HCT116 (cell line): ENCODE data around the gene ERICH6B. TPM values are rescaled to one million over a fixed set of nuclear protein-coding genes. Genes with fewer than 3 reads are reported as not detected.

Source experiments
- ATAC-seq: fragments of 200-7000 bp; cut with Tn5 transposase; 2 replicates; pipeline ENCODE4 v1.9.1; 2020; ENCODE audit warnings: mild to moderate bottlenecking, moderate library complexity
- BruUV-seq: library from RNA; stranded (reverse); fragments of 400-500 nt; replicated peaks from 2 replicates; lab custom pipeline; 2021; lab: Mats Ljungman, UMichigan
- CTCF ChIA-PET: fragments of 300-600 bp; sonication (Branson Sonifier 250); formaldehyde crosslinking; loops from one replicate; lab custom pipeline; 2021; ENCODE audit warnings: antibody characterized with exemption; lab: Charles Lee
- POLR2A ChIA-PET: fragments of 300-600, 350-600 bp; sonication (Branson Sonifier 250); formaldehyde crosslinking; loops from one replicate; lab custom pipeline; 2021; ENCODE audit warnings: antibody characterized with exemption; lab: Charles Lee
- RAD21 ChIA-PET, 2 experiments: fragments of 300-600 bp; sonication (Branson Sonifier 250); formaldehyde crosslinking; loops; one replicate each; lab custom pipeline; 2023; ENCODE audit warnings: low total read pairs in 2 of 2; ENCODE audit not compliant: uncharacterized antibody in 2 of 2, unreplicated experiment in 2 of 2, low non-redundant PET in 1 of 2; lab: Charles Lee
- DNase-seq: peaks from one replicate; pipeline ENCODE4 v3.0.0-alpha.2; 2010; ENCODE audit warnings: low read depth, low spot score
- H2AFZ ChIP-seq: fragments of 200-600 bp; shearing (Covaris generic), sonication (generic); 2 replicates; pipeline ENCODE4 v1.6.1; 2017; ENCODE audit warnings: low read depth, mixed run types, mixed read lengths, antibody characterized with exemption, low read length; ENCODE audit not compliant: poor library complexity, severe bottlenecking
- H3K27ac ChIP-seq: 2 replicates; pipeline ENCODE4 v1.5.1; 2012; ENCODE audit warnings: low read depth, low read length
- H3K27me3 ChIP-seq: fragments of 200-600 bp; sonication (generic); 2 replicates; pipeline ENCODE4 v1.6.1; 2016; ENCODE audit warnings: mixed run types, low read length, mixed read lengths; ENCODE audit not compliant: insufficient read depth
- H3K36me3 ChIP-seq, 2 experiments: fragments of 200-500 bp in 1 of 2; fragments of 200-600 bp in 1 of 2; sonication (Bioruptor generic) in 1 of 2; sonication (generic) in 1 of 2; 2 replicates each; pipeline versions ENCODE4 v1.5.1 to v1.6.1; 2014 to 2016; ENCODE audit warnings: low read length in 2 of 2, inconsistent platforms in 1 of 2, mixed read lengths in 1 of 2, mixed run types in 1 of 2; ENCODE audit not compliant: insufficient read depth in 2 of 2, control insufficient read depth in 1 of 2
- H3K4me1 ChIP-seq, 2 experiments: fragments of 200-600 bp in 1 of 2; sonication (generic) in 1 of 2; 2 replicates each; pipeline versions ENCODE4 v1.5.1 to v1.6.1; 2012 to 2017; ENCODE audit warnings: low read length in 2 of 2, inconsistent platforms in 1 of 2, mild to moderate bottlenecking in 1 of 2, mixed read lengths in 1 of 2, mixed run types in 1 of 2, moderate library complexity in 1 of 2; ENCODE audit not compliant: insufficient read depth in 2 of 2, control insufficient read depth in 1 of 2
- H3K4me2 ChIP-seq: fragments of 200-600 bp; sonication (generic); 2 replicates; pipeline ENCODE4 v1.6.1; 2017; ENCODE audit warnings: mixed run types, low read length, mixed read lengths
- H3K4me3 ChIP-seq, 2 experiments: fragments of 200-600 bp in 1 of 2; sonication (generic) in 1 of 2; replicated peaks in 1 of 2; 2 replicates each; pipeline ENCODE4 v1.5.1; 2011 to 2016; ENCODE audit warnings: low read length in 2 of 2, control low read depth in 1 of 2, low read depth in 1 of 2, mild to moderate bottlenecking in 1 of 2, mixed read lengths in 1 of 2, mixed run types in 1 of 2
- H3K79me2 ChIP-seq: fragments of 200-600 bp; sonication (generic); 2 replicates; pipeline ENCODE4 v1.6.1; 2017; ENCODE audit warnings: mild to moderate bottlenecking, mixed run types, low read length, moderate library complexity, mixed read lengths; ENCODE audit not compliant: insufficient read depth
- H3K9ac ChIP-seq: fragments of 200-600 bp; sonication (generic); 2 replicates; pipeline ENCODE4 v1.6.1; 2016; ENCODE audit warnings: low read length, mixed read lengths
- H3K9me2 ChIP-seq: fragments of 200-600 bp; sonication (generic), shearing (Covaris generic); 2 replicates; pipeline ENCODE4 v1.6.1; 2017; ENCODE audit warnings: mixed run types, mild to moderate bottlenecking, moderate library complexity; ENCODE audit not compliant: insufficient read depth
- H3K9me3 ChIP-seq, 2 experiments: fragments of 200-500 bp in 1 of 2; fragments of 200-600 bp in 1 of 2; sonication (Bioruptor generic) in 1 of 2; sonication (generic) in 1 of 2; 2 replicates each; pipeline ENCODE4 v1.6.1; 2014 to 2017; ENCODE audit warnings: low read length in 2 of 2, mixed read lengths in 2 of 2, inconsistent platforms in 1 of 2, low read depth in 1 of 2, mild to moderate bottlenecking in 1 of 2, mixed run types in 1 of 2, moderate library complexity in 1 of 2; ENCODE audit not compliant: control insufficient read depth in 1 of 2, insufficient read depth in 1 of 2
- H4K20me1 ChIP-seq: fragments of 200-600 bp; sonication (generic), shearing (Covaris generic); 2 replicates; pipeline ENCODE4 v1.6.1; 2017; ENCODE audit warnings: mixed run types, mild to moderate bottlenecking, moderate library complexity; ENCODE audit not compliant: insufficient read depth
- CBX3 ChIP-seq: IDR thresholded peaks from 2 replicates; pipeline ENCODE4 v1.6.1; 2012; ENCODE audit warnings: low read depth
- EGR1 ChIP-seq: IDR thresholded peaks from 2 replicates; pipeline ENCODE4 v1.6.1; 2012; ENCODE audit warnings: low read depth
- EZH2 ChIP-seq: fragments of 200-600 bp; sonication (generic); IDR thresholded peaks from 2 replicates; pipeline ENCODE4 v1.6.1; 2017; ENCODE audit warnings: antibody characterized with exemption, mixed run types
- FOSL1 ChIP-seq: IDR thresholded peaks from 2 replicates; pipeline ENCODE4 v1.6.1; 2012; ENCODE audit warnings: low read depth
- RAD21 ChIP-seq: IDR thresholded peaks from 2 replicates; pipeline ENCODE4 v1.6.1; 2012; ENCODE audit warnings: low read depth, mild to moderate bottlenecking
- intact Hi-C: fragments of 100-400 bp; cut with micrococcal nuclease; formaldehyde crosslinking; loops from 2 replicates; pipeline ENCODE4 v1.10.0; 2022
- total RNA-seq: library from RNA; stranded (reverse); gene quantifications from one replicate; pipeline ENCODE4 v1.2.1, GENCODE V29; 2021; ENCODE audit not compliant: unreplicated experiment
- TF ChIP-seq, protein P1 (sequence below), 3 experiments: fragments of 200-600 bp in 1 of 3; sonication (generic) in 1 of 3; IDR thresholded peaks in 2 of 3; conservative IDR thresholded peaks in 1 of 3; 2 replicates each; pipeline ENCODE4 v1.5.1; 2012 to 2017; ENCODE audit warnings: low read depth in 2 of 3, low read length in 2 of 3, antibody characterized with exemption in 1 of 3, borderline replicate concordance in 1 of 3, control low read depth in 1 of 3, mild to moderate bottlenecking in 1 of 3, mixed read lengths in 1 of 3, mixed run types in 1 of 3, moderate library complexity in 1 of 3; ENCODE audit not compliant: insufficient read depth in 1 of 3

Gene ERICH6B
- total RNA-seq, 1 experiment from 2014 or later = not detected

DNA sequence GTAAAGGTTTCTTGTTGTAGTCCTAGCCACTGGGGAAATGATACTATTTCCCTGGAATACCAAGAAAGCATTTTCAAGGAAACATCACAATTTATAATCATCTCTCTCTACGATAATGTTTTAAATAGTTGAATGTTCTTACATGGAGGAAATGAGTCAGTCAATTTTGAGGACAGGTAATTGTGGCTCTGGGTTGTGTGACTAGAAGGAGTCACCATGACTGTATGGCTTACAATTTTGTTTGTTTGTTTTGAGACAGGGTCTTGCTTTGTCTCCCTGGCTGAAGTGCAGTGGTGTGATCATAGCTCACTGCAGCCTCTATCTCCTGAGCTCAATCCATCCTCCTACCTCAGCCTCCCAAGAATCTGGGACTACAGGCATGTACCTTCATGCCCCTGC is 103.4 kb downstream of the ERICH6B start:
- ATAC-seq = no peak

DNA sequence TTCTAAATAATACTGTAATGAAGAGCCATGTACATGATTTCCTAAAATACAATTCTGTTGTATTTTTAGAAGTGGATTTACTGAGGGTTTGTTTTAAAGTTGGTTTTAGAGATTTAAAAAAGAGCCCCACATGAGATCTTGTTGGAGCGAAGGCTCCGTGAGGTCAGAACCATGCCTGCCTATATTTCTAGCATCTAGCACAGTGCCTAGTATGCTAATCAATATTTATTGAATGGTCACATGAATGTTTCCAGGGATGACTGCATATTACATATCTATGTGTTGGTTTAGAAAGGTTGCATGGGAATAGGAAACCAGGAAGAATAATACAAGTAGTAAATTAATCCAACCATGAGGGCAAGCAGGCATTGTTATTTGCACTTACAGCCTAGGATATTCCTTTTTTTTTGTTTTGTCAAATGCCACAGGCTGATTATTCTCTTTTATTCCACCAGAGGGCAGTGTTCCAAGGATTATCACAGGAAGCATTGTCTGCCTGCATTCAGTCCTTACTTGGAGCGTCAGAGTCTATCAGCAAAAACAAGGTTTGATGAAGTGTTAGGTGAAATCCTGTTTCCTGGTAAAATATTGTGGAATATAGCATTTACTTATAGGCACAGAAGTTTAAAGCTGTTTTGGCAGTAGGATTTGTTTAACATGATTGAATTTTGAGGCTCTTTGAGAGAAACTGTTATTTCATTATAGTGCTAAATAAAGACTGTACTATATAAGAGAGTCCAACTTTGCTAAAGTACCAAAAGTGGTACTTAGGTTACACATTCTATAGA is 104.0 kb downstream of the ERICH6B start:
- ATAC-seq (peak; percentile 81), DNase-seq (peak; percentile 43)
- no peak overlapping the region for H2AFZ ChIP-seq
- intact Hi-C loops = loop anchor here (5.0 kb wide), 1 partner anchor 206 kb away; no protein-coding TSS in a partner anchor
- no peak overlapping the region for H3K4me3 ChIP-seq
- no TSS peak for BruUV-seq
- H3K27me3 ChIP-seq = no peaks in the 10 kb centered on the region
- H4K20me1 ChIP-seq = no peaks in the 10 kb centered on the region
- TF ChIP-seq, protein P1, sequence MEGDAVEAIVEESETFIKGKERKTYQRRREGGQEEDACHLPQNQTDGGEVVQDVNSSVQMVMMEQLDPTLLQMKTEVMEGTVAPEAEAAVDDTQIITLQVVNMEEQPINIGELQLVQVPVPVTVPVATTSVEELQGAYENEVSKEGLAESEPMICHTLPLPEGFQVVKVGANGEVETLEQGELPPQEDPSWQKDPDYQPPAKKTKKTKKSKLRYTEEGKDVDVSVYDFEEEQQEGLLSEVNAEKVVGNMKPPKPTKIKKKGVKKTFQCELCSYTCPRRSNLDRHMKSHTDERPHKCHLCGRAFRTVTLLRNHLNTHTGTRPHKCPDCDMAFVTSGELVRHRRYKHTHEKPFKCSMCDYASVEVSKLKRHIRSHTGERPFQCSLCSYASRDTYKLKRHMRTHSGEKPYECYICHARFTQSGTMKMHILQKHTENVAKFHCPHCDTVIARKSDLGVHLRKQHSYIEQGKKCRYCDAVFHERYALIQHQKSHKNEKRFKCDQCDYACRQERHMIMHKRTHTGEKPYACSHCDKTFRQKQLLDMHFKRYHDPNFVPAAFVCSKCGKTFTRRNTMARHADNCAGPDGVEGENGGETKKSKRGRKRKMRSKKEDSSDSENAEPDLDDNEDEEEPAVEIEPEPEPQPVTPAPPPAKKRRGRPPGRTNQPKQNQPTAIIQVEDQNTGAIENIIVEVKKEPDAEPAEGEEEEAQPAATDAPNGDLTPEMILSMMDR (IDR thresholded peaks at IDR 0.05 in 2 of 3, conservative IDR thresholded peaks at IDR 0.05 in 1 of 3; ENCODE audit: borderline replicate concordance in 1 of 3, insufficient read depth in 1 of 3, low read depth in 2 of 3, low read length in 2 of 3) = peak; percentile 39 to 90 (median 78); a peak in 5 of 6 replicates
- TF ChIP-seq RAD21 (peak; percentile 54), EGR1 (no peak)
- H3K4me2 ChIP-seq = no peak overlapping the region
- ChIA-PET CTCF (interaction anchor here (0.9 kb wide), 1 partner anchor 9 kb away, joined by 3 read pairs; no protein-coding TSS in a partner anchor), POLR2A (no interaction called here), RAD21 (no interaction called here)
- no peaks in the 10 kb centered on the region for H3K4me1 ChIP-seq
- peaks cover 20 to 21% of the 10 kb centered on the region in 2 experiments; a peak in 3 of 4 replicates for H3K36me3 ChIP-seq
- H3K9ac ChIP-seq = no peak overlapping the region
- H3K9me2 ChIP-seq = no peaks in the 10 kb centered on the region
- no peak overlapping the region for H3K27ac ChIP-seq
- H3K9me3 ChIP-seq = no peaks in the 10 kb centered on the region
- no peaks in the 10 kb centered on the region for H3K79me2 ChIP-seq

More for the DNA sequence above, 103.4 kb downstream of the ERICH6B start:
- ChIA-PET CTCF (interaction anchor here (0.8 kb wide), 1 partner anchor 17 kb away, joined by 3 read pairs; no protein-coding TSS in a partner anchor), POLR2A (no interaction called here), RAD21 (no interaction called here)
- Histone ChIP-seq H3K79me2 (no peaks in the 10 kb centered on the region), H3K9me2 (no peaks in the 10 kb centered on the region), H3K4me1 (no peaks in the 10 kb centered on the region), H2AFZ (no peak overlapping the region), H3K9me3 (no peaks in the 10 kb centered on the region), H3K9ac (no peak overlapping the region), H3K27ac (no peak overlapping the region), H4K20me1 (no peaks in the 10 kb centered on the region), H3K27me3 (no peaks in the 10 kb centered on the region), H3K4me3 (no peak overlapping the region), H3K4me2 (no peak overlapping the region), H3K36me3 (peaks cover 20 to 25% of the 10 kb centered on the region in 2 experiments; a peak in 3 of 4 replicates)
- intact Hi-C loops = loop anchor here (5.0 kb wide), 1 partner anchor 205 kb away; no protein-coding TSS in a partner anchor
- BruUV-seq = no TSS peak
- TF ChIP-seq CBX3 = no peak
- no peak for TF ChIP-seq EZH2
- TF ChIP-seq FOSL1 = no peak
- no peak for DNase-seq
